DOHH2 (cell line): ENCODE measurements around the gene LCE1F.

Experiments used
- CTCF ChIP-seq: fragments of 200-600 bp; sonication (generic); IDR thresholded peaks from one replicate; pipeline ENCODE4 v1.5.1; 2014; ENCODE audit warnings: antibody characterized with exemption, mild to moderate bottlenecking, low read depth, low read length; ENCODE audit not compliant: poor library complexity, severe bottlenecking
- EZH2phosphoT487 ChIP-seq: fragments of 200-600 bp; sonication (generic); IDR thresholded peaks from 2 replicates; pipeline ENCODE4 v1.6.1; 2017; ENCODE audit warnings: borderline replicate concordance, mild to moderate bottlenecking, antibody characterized with exemption, low read length, moderate library complexity, mixed read lengths

GRCh38 chr1:152774875-152775274 lies at the start of gene LCE1F:
- TF ChIP-seq CTCF (no peak), EZH2phosphoT487 (no peak)
